ENCODE results near the gene CCM2L. TPM values are rescaled to one million over a fixed set of nuclear protein-coding genes. Genes with fewer than 3 reads are reported as not detected.

Gene CCM2L
- total and polyA plus RNA-seq, 9 of the 15 experiments (the other 6 are each of a cell fraction or from before 2014, with no cell fraction given), result 0.04 TPM; not detected in 8

DNA sequence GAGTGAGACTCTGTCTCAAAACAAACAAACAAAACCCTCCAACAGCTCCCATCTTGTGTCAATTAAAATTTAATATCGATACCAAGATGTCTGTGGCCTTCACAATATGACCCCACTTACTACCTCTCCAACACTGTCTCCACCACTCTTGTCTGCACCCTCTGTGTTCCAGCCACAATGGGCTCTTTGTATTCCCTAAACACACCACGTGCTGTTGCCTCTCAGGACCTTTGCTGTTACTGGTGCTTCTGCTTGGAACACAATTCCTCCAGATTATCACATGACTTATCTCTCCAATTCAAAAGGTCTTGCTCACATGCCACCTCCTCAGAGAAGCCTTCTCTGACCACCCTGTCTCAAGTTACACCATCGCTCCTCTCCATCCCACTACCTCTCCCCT, 35.8 kb downstream of the CCM2L start:
- POLR2A ChIA-PET, result interaction anchor here (0.6 kb wide), 1 partner anchor 12 kb away, joined by 3 read pairs; no protein-coding TSS in a partner anchor
- Histone ChIP-seq H3K4me1 (replicated peaks in 1 of 2; ENCODE audit: control insufficient read depth in 2 of 2, insufficient read depth in 2 of 2, low read length in 2 of 2) (no peaks in the 10 kb centered on the region), H3K36me3 (ENCODE audit: control insufficient read depth, insufficient read depth, low read length) (no peaks in the 10 kb centered on the region), H3K9me3 (replicated peaks; ENCODE audit: control insufficient read depth, insufficient read depth, low read depth, low read length) (no peaks in the 10 kb centered on the region), H3K9me1 (ENCODE audit: control insufficient read depth, insufficient read depth, low read length) (no peaks in the 10 kb centered on the region), H3K4me3 (no peak overlapping the region), H3K79me2 (ENCODE audit: control insufficient read depth, insufficient read depth, low read length) (no peaks in the 10 kb centered on the region), H3K27ac (ENCODE audit: extremely low read depth, low read depth, low read length) (no peak overlapping the region), H2AFZ (ENCODE audit: low read depth, low read length) (no peak overlapping the region), H4K20me1 (replicated peaks; ENCODE audit: control insufficient read depth, insufficient read depth, low read length) (no peaks in the 10 kb centered on the region), H3K9ac (ENCODE audit: insufficient read depth in 1 of 2, low read depth in 2 of 2, low read length in 2 of 2) (no peak overlapping the region), H3K27me3 (ENCODE audit: control insufficient read depth in 2 of 2, insufficient read depth in 2 of 2, low read length in 2 of 2) (peaks cover 20 to 21% of the 10 kb centered on the region in 2 experiments; a peak in 4 of 5 replicates), H3K4me2 (ENCODE audit: insufficient read depth, low read length) (no peak overlapping the region)
- BruUV-seq (replicated peaks), result no TSS peak
- FAIRE-seq (no peak), ATAC-seq (no peak), DNase-seq (ENCODE audit: extremely low read depth in 1 of 4, low spot score in 3 of 4) (no peak)
- CTCF ChIA-PET (ENCODE audit: low intra/inter-chr PET ratio), result no interaction called here
- 4% methylated on average over 3 of the region's 3 CpGs for WGBS (ENCODE audit: insufficient coverage, low coverage, missing lambda C conversion rate)
- intact Hi-C loops (cut with micrococcal nuclease), result no loop called here
- in situ Hi-C loops (cut with MboI), result no loop called here
- TF ChIP-seq ZFP36 (IDR thresholded peaks at IDR 0.05; ENCODE audit: low read depth, low read length, partially characterized antibody) (peak; percentile 48), SP2 (IDR thresholded peaks at IDR 0.05; ENCODE audit: extremely low read depth, low read depth, low read length, poor library complexity, severe bottlenecking) (no peak), ILK (tag; IDR thresholded peaks at IDR 0.05; ENCODE audit: borderline replicate concordance, low read depth) (no peak), BHLHE40 (IDR thresholded peaks at IDR 0.05; ENCODE audit: low read length) (no peak)
- TF ChIP-seq, protein P1, sequence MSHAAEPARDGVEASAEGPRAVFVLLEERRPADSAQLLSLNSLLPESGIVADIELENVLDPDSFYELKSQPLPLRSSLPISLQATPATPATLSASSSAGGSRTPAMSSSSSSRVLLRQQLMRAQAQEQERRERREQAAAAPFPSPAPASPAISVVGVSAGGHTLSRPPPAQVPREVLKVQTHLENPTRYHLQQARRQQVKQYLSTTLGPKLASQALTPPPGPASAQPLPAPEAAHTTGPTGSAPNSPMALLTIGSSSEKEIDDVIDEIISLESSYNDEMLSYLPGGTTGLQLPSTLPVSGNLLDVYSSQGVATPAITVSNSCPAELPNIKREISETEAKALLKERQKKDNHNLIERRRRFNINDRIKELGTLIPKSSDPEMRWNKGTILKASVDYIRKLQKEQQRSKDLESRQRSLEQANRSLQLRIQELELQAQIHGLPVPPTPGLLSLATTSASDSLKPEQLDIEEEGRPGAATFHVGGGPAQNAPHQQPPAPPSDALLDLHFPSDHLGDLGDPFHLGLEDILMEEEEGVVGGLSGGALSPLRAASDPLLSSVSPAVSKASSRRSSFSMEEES (CRISPR knock-in tag; IDR thresholded peaks at IDR 0.05), result peak; percentile 35; the same call in 1 of the 2 replicates

Measured in K562 (cell line).